Stimulated activated CD8-positive, alpha-beta memory T cell treated with anti-CD3 and anti-CD28 coated beads, Interleukin-15, amount 100 ng/mL, for 4 hours (primary cell): ENCODE data around the gene STXBP3.

Source experiments
- DNase-seq, 2 donors: peaks; one replicate each; pipeline ENCODE4 v3.0.0-alpha.2; 2020; ENCODE audit warnings: low read depth in 2 of 2

Gene STXBP3

GRCh38 chr1:108799001-108799400 is 52.5 kb downstream of the STXBP3 start:
- no peak for DNase-seq

- DNase-seq, result no peak
These were observed 54.6 kb downstream of the STXBP3 start for GRCh38 chr1:108801101-108801500.

GRCh38 chr1:108803548-108803947 is 57.1 kb downstream of the STXBP3 start:
- DNase-seq, result no peak

- no peak for DNase-seq
These were observed 62.0 kb downstream of the STXBP3 start for GRCh38 chr1:108808438-108808837.

GRCh38 chr1:108811611-108812010 is 65.1 kb downstream of the STXBP3 start:
- DNase-seq, result no peak

GRCh38 chr1:108813326-108813725 is 66.9 kb downstream of the STXBP3 start:
- no peak for DNase-seq

- no peak for DNase-seq
These were observed 68.1 kb downstream of the STXBP3 start for GRCh38 chr1:108814343-108815125.

GRCh38 chr1:108815566-108815965 is 69.1 kb downstream of the STXBP3 start:
- no peak for DNase-seq

GRCh38 chr1:108816049-108816893 is 69.8 kb downstream of the STXBP3 start:
- no peak for DNase-seq

- DNase-seq, result no peak
These were observed 70.5 kb downstream of the STXBP3 start for GRCh38 chr1:108817016-108817415.

GRCh38 chr1:108817811-108818210 is 71.3 kb downstream of the STXBP3 start:
- no peak for DNase-seq

GRCh38 chr1:108819878-108820277 is 73.4 kb downstream of the STXBP3 start:
- DNase-seq, result no peak

- DNase-seq, result no peak
These were observed 77.2 kb downstream of the STXBP3 start for GRCh38 chr1:108823632-108824031.

GRCh38 chr1:108824051-108824450 is 77.6 kb downstream of the STXBP3 start:
- no peak for DNase-seq

- DNase-seq, result no peak
These were observed 79.7 kb downstream of the STXBP3 start for GRCh38 chr1:108826081-108826635.

GRCh38 chr1:108828074-108828961 is 81.8 kb downstream of the STXBP3 start:
- peak in 1 of 2 donors; percentile 17 for DNase-seq

- no peak for DNase-seq
These were observed 83.0 kb downstream of the STXBP3 start for GRCh38 chr1:108829498-108829916.

- no peak for DNase-seq
These were observed 83.9 kb downstream of the STXBP3 start for GRCh38 chr1:108830119-108831008.

GRCh38 chr1:108831225-108831624 is 84.8 kb downstream of the STXBP3 start:
- no peak for DNase-seq

GRCh38 chr1:108832929-108833328 is 86.5 kb downstream of the STXBP3 start:
- no peak for DNase-seq

GRCh38 chr1:108841703-108842102 is 95.2 kb downstream of the STXBP3 start:
- DNase-seq, result no peak
